HCT116 (cell line): ENCODE measurements around the gene NUDT9. TPM values are rescaled to one million over a fixed set of nuclear protein-coding genes. Genes with fewer than 3 reads are reported as not detected.

Experiments used
- ATAC-seq: fragments of 200-7000 bp; cut with Tn5 transposase; 2 replicates; pipeline ENCODE4 v1.9.1; 2020; ENCODE audit warnings: mild to moderate bottlenecking, moderate library complexity
- BruUV-seq: library from RNA; stranded (reverse); fragments of 400-500 nt; replicated peaks from 2 replicates; lab custom pipeline; 2021; lab: Mats Ljungman, UMichigan
- CTCF ChIA-PET: fragments of 300-600 bp; sonication (Branson Sonifier 250); formaldehyde crosslinking; loops from one replicate; lab custom pipeline; 2021; ENCODE audit warnings: antibody characterized with exemption; lab: Charles Lee
- POLR2A ChIA-PET: fragments of 300-600, 350-600 bp; sonication (Branson Sonifier 250); formaldehyde crosslinking; loops from one replicate; lab custom pipeline; 2021; ENCODE audit warnings: antibody characterized with exemption; lab: Charles Lee
- RAD21 ChIA-PET, 2 experiments: fragments of 300-600 bp; sonication (Branson Sonifier 250); formaldehyde crosslinking; loops; one replicate each; lab custom pipeline; 2023; ENCODE audit warnings: low total read pairs in 2 of 2; ENCODE audit not compliant: uncharacterized antibody in 2 of 2, unreplicated experiment in 2 of 2, low non-redundant PET in 1 of 2; lab: Charles Lee
- DNase-seq: peaks from one replicate; pipeline ENCODE4 v3.0.0-alpha.2; 2010; ENCODE audit warnings: low read depth, low spot score
- H2AFZ ChIP-seq: fragments of 200-600 bp; shearing (Covaris generic), sonication (generic); 2 replicates; pipeline ENCODE4 v1.6.1; 2017; ENCODE audit warnings: low read depth, mixed run types, mixed read lengths, antibody characterized with exemption, low read length; ENCODE audit not compliant: poor library complexity, severe bottlenecking
- H3K27ac ChIP-seq: 2 replicates; pipeline ENCODE4 v1.5.1; 2012; ENCODE audit warnings: low read depth, low read length
- H3K27me3 ChIP-seq: fragments of 200-600 bp; sonication (generic); 2 replicates; pipeline ENCODE4 v1.6.1; 2016; ENCODE audit warnings: mixed run types, low read length, mixed read lengths; ENCODE audit not compliant: insufficient read depth
- H3K36me3 ChIP-seq, 2 experiments: fragments of 200-500 bp in 1 of 2; fragments of 200-600 bp in 1 of 2; sonication (Bioruptor generic) in 1 of 2; sonication (generic) in 1 of 2; 2 replicates each; pipeline versions ENCODE4 v1.5.1 to v1.6.1; 2014 to 2016; ENCODE audit warnings: low read length in 2 of 2, inconsistent platforms in 1 of 2, mixed read lengths in 1 of 2, mixed run types in 1 of 2; ENCODE audit not compliant: insufficient read depth in 2 of 2, control insufficient read depth in 1 of 2
- H3K4me1 ChIP-seq, 2 experiments: fragments of 200-600 bp in 1 of 2; sonication (generic) in 1 of 2; 2 replicates each; pipeline versions ENCODE4 v1.5.1 to v1.6.1; 2012 to 2017; ENCODE audit warnings: low read length in 2 of 2, inconsistent platforms in 1 of 2, mild to moderate bottlenecking in 1 of 2, mixed read lengths in 1 of 2, mixed run types in 1 of 2, moderate library complexity in 1 of 2; ENCODE audit not compliant: insufficient read depth in 2 of 2, control insufficient read depth in 1 of 2
- H3K4me2 ChIP-seq: fragments of 200-600 bp; sonication (generic); 2 replicates; pipeline ENCODE4 v1.6.1; 2017; ENCODE audit warnings: mixed run types, low read length, mixed read lengths
- H3K4me3 ChIP-seq, 2 experiments: fragments of 200-600 bp in 1 of 2; sonication (generic) in 1 of 2; replicated peaks in 1 of 2; 2 replicates each; pipeline ENCODE4 v1.5.1; 2011 to 2016; ENCODE audit warnings: low read length in 2 of 2, control low read depth in 1 of 2, low read depth in 1 of 2, mild to moderate bottlenecking in 1 of 2, mixed read lengths in 1 of 2, mixed run types in 1 of 2
- H3K79me2 ChIP-seq: fragments of 200-600 bp; sonication (generic); 2 replicates; pipeline ENCODE4 v1.6.1; 2017; ENCODE audit warnings: mild to moderate bottlenecking, mixed run types, low read length, moderate library complexity, mixed read lengths; ENCODE audit not compliant: insufficient read depth
- H3K9ac ChIP-seq: fragments of 200-600 bp; sonication (generic); 2 replicates; pipeline ENCODE4 v1.6.1; 2016; ENCODE audit warnings: low read length, mixed read lengths
- H3K9me2 ChIP-seq: fragments of 200-600 bp; sonication (generic), shearing (Covaris generic); 2 replicates; pipeline ENCODE4 v1.6.1; 2017; ENCODE audit warnings: mixed run types, mild to moderate bottlenecking, moderate library complexity; ENCODE audit not compliant: insufficient read depth
- H3K9me3 ChIP-seq, 2 experiments: fragments of 200-500 bp in 1 of 2; fragments of 200-600 bp in 1 of 2; sonication (Bioruptor generic) in 1 of 2; sonication (generic) in 1 of 2; 2 replicates each; pipeline ENCODE4 v1.6.1; 2014 to 2017; ENCODE audit warnings: low read length in 2 of 2, mixed read lengths in 2 of 2, inconsistent platforms in 1 of 2, low read depth in 1 of 2, mild to moderate bottlenecking in 1 of 2, mixed run types in 1 of 2, moderate library complexity in 1 of 2; ENCODE audit not compliant: control insufficient read depth in 1 of 2, insufficient read depth in 1 of 2
- H4K20me1 ChIP-seq: fragments of 200-600 bp; sonication (generic), shearing (Covaris generic); 2 replicates; pipeline ENCODE4 v1.6.1; 2017; ENCODE audit warnings: mixed run types, mild to moderate bottlenecking, moderate library complexity; ENCODE audit not compliant: insufficient read depth
- EZH2 ChIP-seq: fragments of 200-600 bp; sonication (generic); IDR thresholded peaks from 2 replicates; pipeline ENCODE4 v1.6.1; 2017; ENCODE audit warnings: antibody characterized with exemption, mixed run types
- EZH2phosphoT487 ChIP-seq: fragments of 200-600 bp; IDR thresholded peaks from 2 replicates; pipeline ENCODE4 v1.6.1; 2018; ENCODE audit warnings: antibody characterized with exemption, borderline replicate concordance
- JUND ChIP-seq: IDR thresholded peaks from 2 replicates; pipeline ENCODE4 v1.6.1; 2012
- POLR2A ChIP-seq: IDR thresholded peaks from 2 replicates; pipeline ENCODE4 v1.7.0; 2011; ENCODE audit warnings: borderline replicate concordance; ENCODE audit not compliant: insufficient read depth, insufficient read length; ENCODE audit errors: extremely low read depth
- POLR2AphosphoS5 ChIP-seq: IDR thresholded peaks from 2 replicates; pipeline ENCODE4 v1.6.1; 2011; ENCODE audit warnings: mild to moderate bottlenecking, low read depth, low read length, moderate library complexity
- RAD21 ChIP-seq: IDR thresholded peaks from 2 replicates; pipeline ENCODE4 v1.6.1; 2012; ENCODE audit warnings: low read depth, mild to moderate bottlenecking
- SIN3A ChIP-seq: IDR thresholded peaks from 2 replicates; pipeline ENCODE4 v1.6.1; 2012; ENCODE audit warnings: low read depth
- SRF ChIP-seq: IDR thresholded peaks from 2 replicates; pipeline ENCODE4 v1.6.1; 2012; ENCODE audit warnings: low read depth
- TCF7L2 ChIP-seq: IDR thresholded peaks from 2 replicates; pipeline ENCODE4 v1.7.0; 2011; ENCODE audit warnings: borderline replicate concordance, inconsistent platforms; ENCODE audit not compliant: insufficient read depth, insufficient read length; ENCODE audit errors: extremely low read depth
- YY1 ChIP-seq: IDR thresholded peaks from 2 replicates; pipeline ENCODE4 v1.6.1; 2011; ENCODE audit warnings: low read length, low read depth, moderate library complexity, mild to moderate bottlenecking; ENCODE audit not compliant: insufficient replicate concordance; ENCODE audit errors: extremely low read depth
- ZFX ChIP-seq: fragments of 450-650 bp; IDR thresholded peaks from 2 replicates; pipeline ENCODE4 v1.6.1; 2017
- intact Hi-C: fragments of 100-400 bp; cut with micrococcal nuclease; formaldehyde crosslinking; loops from 2 replicates; pipeline ENCODE4 v1.10.0; 2022
- total RNA-seq: library from RNA; stranded (reverse); gene quantifications from one replicate; pipeline ENCODE4 v1.2.1, GENCODE V29; 2021; ENCODE audit not compliant: unreplicated experiment
- TF ChIP-seq, protein P1 (sequence below): IDR thresholded peaks from 2 replicates; pipeline ENCODE4 v1.6.1; 2012
- TF ChIP-seq, protein P2 (sequence below): IDR thresholded peaks from 2 replicates; pipeline ENCODE4 v1.6.1; 2011; ENCODE audit warnings: mild to moderate bottlenecking, low read length, moderate library complexity; ENCODE audit not compliant: insufficient replicate concordance; ENCODE audit errors: extremely low read depth
- TF ChIP-seq, protein P3 (sequence below): IDR thresholded peaks from 2 replicates; pipeline ENCODE4 v1.6.1; 2012; ENCODE audit warnings: low read depth

Gene NUDT9
- total RNA-seq, 1 experiment from 2014 or later, result 13.5 TPM

DNA sequence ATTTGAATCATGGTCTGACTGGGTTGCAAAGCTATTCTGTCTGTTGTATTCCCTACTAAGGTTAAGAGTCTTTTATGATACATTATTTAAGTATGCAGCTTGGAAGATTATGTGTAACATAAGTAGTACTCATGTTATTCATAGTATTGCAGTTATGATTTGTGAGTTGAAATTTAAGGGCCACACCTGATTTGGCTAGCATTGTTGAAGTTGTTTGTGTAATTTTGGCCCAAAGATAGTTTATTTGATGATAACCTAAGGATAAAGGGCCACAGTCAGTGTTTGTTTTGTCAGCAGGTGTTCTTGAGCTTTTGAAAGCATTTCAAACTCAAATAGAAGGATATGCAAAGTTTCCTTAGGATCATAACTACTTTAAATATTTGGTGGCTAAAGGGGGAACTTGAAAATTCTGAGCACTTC lies 38.9 kb downstream of the NUDT9 start:
- H3K79me2 ChIP-seq, result no peaks in the 10 kb centered on the region
- no peak overlapping the region for H2AFZ ChIP-seq
- no peaks in the 10 kb centered on the region for H3K27me3 ChIP-seq
- intact Hi-C loops, result loop anchor here (10.0 kb wide), 1 partner anchor 966 kb away; no protein-coding TSS in a partner anchor
- ChIA-PET POLR2A (no interaction called here), CTCF (no interaction called here), RAD21 (no interaction called here)
- no peak overlapping the region for H3K4me2 ChIP-seq
- H4K20me1 ChIP-seq, result no peaks in the 10 kb centered on the region
- 0 out of 4 replicates have a peak, but pooled peaks cover 0 to 4% of the 10 kb centered on the region in 2 experiments for H3K36me3 ChIP-seq
- no peak overlapping the region for H3K9ac ChIP-seq
- no TSS peak for BruUV-seq
- H3K27ac ChIP-seq, result no peak overlapping the region
- no peak for DNase-seq
- no peaks in the 10 kb centered on the region for H3K4me1 ChIP-seq
- ATAC-seq, result no peak
- H3K9me2 ChIP-seq, result no peaks in the 10 kb centered on the region
- no peak overlapping the region for H3K4me3 ChIP-seq
- no peak for TF ChIP-seq POLR2AphosphoS5
- TF ChIP-seq, protein P1, sequence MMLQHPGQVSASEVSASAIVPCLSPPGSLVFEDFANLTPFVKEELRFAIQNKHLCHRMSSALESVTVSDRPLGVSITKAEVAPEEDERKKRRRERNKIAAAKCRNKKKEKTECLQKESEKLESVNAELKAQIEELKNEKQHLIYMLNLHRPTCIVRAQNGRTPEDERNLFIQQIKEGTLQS, result no peak
- TF ChIP-seq POLR2A, result no peak
- H3K9me3 ChIP-seq, result no peaks in the 10 kb centered on the region

DNA sequence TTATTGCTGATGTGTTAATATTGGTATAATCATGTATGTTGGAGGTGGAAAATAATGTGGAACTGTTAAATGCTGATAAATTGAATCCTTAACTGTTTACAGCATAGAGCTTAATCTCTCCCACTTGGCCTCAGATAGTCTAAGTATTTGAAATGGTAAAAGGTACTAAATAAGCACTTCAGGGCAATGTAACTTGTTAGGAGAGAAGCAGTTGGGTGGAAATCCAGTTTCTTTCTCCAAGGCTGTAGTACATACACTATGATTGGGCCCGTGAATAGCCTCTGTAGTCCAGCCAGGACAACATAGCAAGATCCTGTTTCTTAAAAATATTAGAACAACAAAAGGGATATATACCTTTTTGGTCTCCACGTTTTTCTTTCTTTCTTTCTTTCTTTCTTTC lies 39.7 kb downstream of the NUDT9 start:
- Histone ChIP-seq H3K27ac (no peak overlapping the region), H3K4me1 (no peaks in the 10 kb centered on the region), H3K9ac (no peak overlapping the region), H2AFZ (no peak overlapping the region), H4K20me1 (no peaks in the 10 kb centered on the region), H3K4me3 (no peak overlapping the region), H3K9me2 (no peaks in the 10 kb centered on the region), H3K9me3 (no peaks in the 10 kb centered on the region), H3K4me2 (no peak overlapping the region), H3K36me3 (0 out of 4 replicates have a peak, but pooled peaks cover 0 to 4% of the 10 kb centered on the region in 2 experiments), H3K27me3 (no peaks in the 10 kb centered on the region), H3K79me2 (no peaks in the 10 kb centered on the region)
- intact Hi-C loops, result loop anchor here (10.0 kb wide), 1 partner anchor 967 kb away; no protein-coding TSS in a partner anchor
- BruUV-seq, result no TSS peak
- ATAC-seq, result no peak
- ChIA-PET POLR2A (no interaction called here), RAD21 (no interaction called here), CTCF (no interaction called here)
- DNase-seq, result no peak
- TF ChIP-seq, protein P2, sequence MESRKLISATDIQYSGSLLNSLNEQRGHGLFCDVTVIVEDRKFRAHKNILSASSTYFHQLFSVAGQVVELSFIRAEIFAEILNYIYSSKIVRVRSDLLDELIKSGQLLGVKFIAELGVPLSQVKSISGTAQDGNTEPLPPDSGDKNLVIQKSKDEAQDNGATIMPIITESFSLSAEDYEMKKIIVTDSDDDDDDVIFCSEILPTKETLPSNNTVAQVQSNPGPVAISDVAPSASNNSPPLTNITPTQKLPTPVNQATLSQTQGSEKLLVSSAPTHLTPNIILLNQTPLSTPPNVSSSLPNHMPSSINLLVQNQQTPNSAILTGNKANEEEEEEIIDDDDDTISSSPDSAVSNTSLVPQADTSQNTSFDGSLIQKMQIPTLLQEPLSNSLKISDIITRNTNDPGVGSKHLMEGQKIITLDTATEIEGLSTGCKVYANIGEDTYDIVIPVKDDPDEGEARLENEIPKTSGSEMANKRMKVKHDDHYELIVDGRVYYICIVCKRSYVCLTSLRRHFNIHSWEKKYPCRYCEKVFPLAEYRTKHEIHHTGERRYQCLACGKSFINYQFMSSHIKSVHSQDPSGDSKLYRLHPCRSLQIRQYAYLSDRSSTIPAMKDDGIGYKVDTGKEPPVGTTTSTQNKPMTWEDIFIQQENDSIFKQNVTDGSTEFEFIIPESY, result no peak
- no peak for TF ChIP-seq POLR2A
- no peak for TF ChIP-seq RAD21
- no peak for TF ChIP-seq TCF7L2
- no peak for TF ChIP-seq EZH2
- no peak for TF ChIP-seq SIN3A
- TF ChIP-seq, protein P3, sequence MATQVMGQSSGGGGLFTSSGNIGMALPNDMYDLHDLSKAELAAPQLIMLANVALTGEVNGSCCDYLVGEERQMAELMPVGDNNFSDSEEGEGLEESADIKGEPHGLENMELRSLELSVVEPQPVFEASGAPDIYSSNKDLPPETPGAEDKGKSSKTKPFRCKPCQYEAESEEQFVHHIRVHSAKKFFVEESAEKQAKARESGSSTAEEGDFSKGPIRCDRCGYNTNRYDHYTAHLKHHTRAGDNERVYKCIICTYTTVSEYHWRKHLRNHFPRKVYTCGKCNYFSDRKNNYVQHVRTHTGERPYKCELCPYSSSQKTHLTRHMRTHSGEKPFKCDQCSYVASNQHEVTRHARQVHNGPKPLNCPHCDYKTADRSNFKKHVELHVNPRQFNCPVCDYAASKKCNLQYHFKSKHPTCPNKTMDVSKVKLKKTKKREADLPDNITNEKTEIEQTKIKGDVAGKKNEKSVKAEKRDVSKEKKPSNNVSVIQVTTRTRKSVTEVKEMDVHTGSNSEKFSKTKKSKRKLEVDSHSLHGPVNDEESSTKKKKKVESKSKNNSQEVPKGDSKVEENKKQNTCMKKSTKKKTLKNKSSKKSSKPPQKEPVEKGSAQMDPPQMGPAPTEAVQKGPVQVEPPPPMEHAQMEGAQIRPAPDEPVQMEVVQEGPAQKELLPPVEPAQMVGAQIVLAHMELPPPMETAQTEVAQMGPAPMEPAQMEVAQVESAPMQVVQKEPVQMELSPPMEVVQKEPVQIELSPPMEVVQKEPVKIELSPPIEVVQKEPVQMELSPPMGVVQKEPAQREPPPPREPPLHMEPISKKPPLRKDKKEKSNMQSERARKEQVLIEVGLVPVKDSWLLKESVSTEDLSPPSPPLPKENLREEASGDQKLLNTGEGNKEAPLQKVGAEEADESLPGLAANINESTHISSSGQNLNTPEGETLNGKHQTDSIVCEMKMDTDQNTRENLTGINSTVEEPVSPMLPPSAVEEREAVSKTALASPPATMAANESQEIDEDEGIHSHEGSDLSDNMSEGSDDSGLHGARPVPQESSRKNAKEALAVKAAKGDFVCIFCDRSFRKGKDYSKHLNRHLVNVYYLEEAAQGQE, result no peak
- no peak for TF ChIP-seq YY1
- TF ChIP-seq JUND, result no peak
- no peak for TF ChIP-seq POLR2AphosphoS5
- TF ChIP-seq EZH2phosphoT487, result no peak
- no peak for TF ChIP-seq SRF
- no peak for TF ChIP-seq ZFX
- TF ChIP-seq, protein P1, result no peak
